GM12878 (cell line): Measurements from ENCODE around the gene ZNF124. TPM values are rescaled to one million over a fixed set of nuclear protein-coding genes. Genes with fewer than 3 reads are reported as not detected.

ENCODE experiments used
- ATAC-seq: fragments of 200-7000 bp; cut with Tn5 transposase; 3 replicates; pipeline ENCODE4 v1.9.1; 2020; ENCODE audit warnings: mild to moderate bottlenecking, moderate library complexity
- BruUV-seq: library from RNA; stranded (reverse); fragments of 400-500 nt; replicated peaks from 2 replicates; lab custom pipeline; 2021; lab: Mats Ljungman, UMichigan
- CTCF ChIA-PET: fragments of 300-600 bp; sonication (Branson Sonifier 250); formaldehyde crosslinking; extraction: SDS; loops from one replicate; lab custom pipeline; 2021; ENCODE audit warnings: inconsistent platforms; lab: Yijun Ruan, JAX
- POLR2A ChIA-PET: fragments of 350-600 bp; formaldehyde crosslinking; extraction: SDS; loops from one replicate; lab custom pipeline; 2021; ENCODE audit warnings: inconsistent platforms; lab: Charles Lee
- RAD21 ChIA-PET: fragments of 300-600 bp; sonication (Branson Sonifier 250); formaldehyde crosslinking; loops from one replicate; lab custom pipeline; 2023; ENCODE audit warnings: antibody characterized with exemption; ENCODE audit not compliant: unreplicated experiment; lab: Charles Lee
- SMC1A ChIA-PET: fragments of 300-600 bp; sonication (Branson Sonifier 250); formaldehyde crosslinking; loops from one replicate; lab custom pipeline; 2023; ENCODE audit not compliant: unreplicated experiment, uncharacterized antibody; lab: Charles Lee
- DNase-seq: peaks from one replicate; pipeline ENCODE4 v3.0.0-alpha.2; 2011; ENCODE audit warnings: low read depth, low spot score
- FAIRE-seq: peaks from 3 replicates; lab custom pipeline; 2011; peaks lifted over from hg19 to GRCh38; lab: Jason Lieb, UNC
- H2AFZ ChIP-seq: 2 replicates; pipeline ENCODE4 v1.6.0; 2011; ENCODE audit warnings: low read depth, low read length, control low read depth; ENCODE audit not compliant: control insufficient read depth
- H3K27ac ChIP-seq: 2 replicates; pipeline ENCODE4 v1.5.1; 2011; ENCODE audit warnings: control low read depth; ENCODE audit not compliant: control insufficient read depth, insufficient read depth
- H3K27me3 ChIP-seq, 2 experiments: replicated peaks in 1 of 2; 2 replicates each; pipeline versions ENCODE4 v1.6.0 to v1.6.1; 2011; ENCODE audit warnings: low read length in 1 of 2; ENCODE audit not compliant: control insufficient read depth in 2 of 2, insufficient read depth in 2 of 2
- H3K36me3 ChIP-seq, 2 experiments: 2 replicates each; pipeline ENCODE4 v1.5.1; 2011; ENCODE audit warnings: low read length in 1 of 2; ENCODE audit not compliant: control insufficient read depth in 2 of 2, insufficient read depth in 2 of 2
- H3K4me1 ChIP-seq: 2 replicates; pipeline ENCODE4 v1.6.1; 2011; ENCODE audit warnings: mild to moderate bottlenecking, low read length, moderate library complexity, mixed read lengths; ENCODE audit not compliant: control insufficient read depth, insufficient read depth
- H3K4me2 ChIP-seq: 2 replicates; pipeline ENCODE4 v1.6.0; 2011; ENCODE audit warnings: control low read depth; ENCODE audit not compliant: control insufficient read depth, insufficient read depth
- H3K4me3 ChIP-seq: fragments of 200-600 bp; sonication (generic); 2 replicates; pipeline ENCODE4 v1.5.1; 2016
- H3K79me2 ChIP-seq: 2 replicates; pipeline ENCODE4 v1.6.0; 2011; ENCODE audit warnings: low read length; ENCODE audit not compliant: control insufficient read depth, insufficient read depth
- H3K9ac ChIP-seq: 2 replicates; pipeline ENCODE4 v1.8.0; 2011; ENCODE audit warnings: low read length, control low read depth, mixed read lengths; ENCODE audit not compliant: control insufficient read depth, insufficient read depth
- H3K9me3 ChIP-seq: replicated peaks from 3 replicates; pipeline ENCODE4 v1.5.1; 2011; ENCODE audit warnings: mild to moderate bottlenecking, low read length; ENCODE audit not compliant: control insufficient read depth, insufficient read depth
- H4K20me1 ChIP-seq: 2 replicates; pipeline ENCODE4 v1.6.0; 2011; ENCODE audit not compliant: control insufficient read depth, insufficient read depth
- ASH2L ChIP-seq: fragments of 300-600, 200-600 bp; sonication (generic); IDR thresholded peaks from 2 replicates; pipeline ENCODE4 v1.6.1; 2017; ENCODE audit warnings: low read depth, mild to moderate bottlenecking, borderline replicate concordance
- BCL11A ChIP-seq: IDR thresholded peaks from 2 replicates; pipeline ENCODE4 v1.6.1; 2011; ENCODE audit warnings: low read depth, low read length
- GABPA ChIP-seq: IDR thresholded peaks from 2 replicates; pipeline ENCODE4 v1.6.1; 2014; ENCODE audit warnings: antibody characterized with exemption, low read depth, mild to moderate bottlenecking, inconsistent platforms
- MEF2B ChIP-seq: fragments of 450-650 bp; IDR thresholded peaks from 2 replicates; pipeline ENCODE4 v1.6.1; 2018; ENCODE audit warnings: mild to moderate bottlenecking, moderate library complexity; ENCODE audit not compliant: partially characterized antibody, poor library complexity, severe bottlenecking
- NFYB ChIP-seq: IDR thresholded peaks from 2 replicates; pipeline ENCODE4 v1.6.1; 2011; ENCODE audit warnings: low read depth, mild to moderate bottlenecking, low read length, improper control_type of control experiment, moderate library complexity; ENCODE audit not compliant: insufficient read depth
- NR2C1 ChIP-seq: fragments of 450-650 bp; IDR thresholded peaks from 2 replicates; pipeline ENCODE4 v1.6.1; 2017; ENCODE audit warnings: antibody characterized with exemption, mild to moderate bottlenecking, moderate library complexity
- POLR2A ChIP-seq: IDR thresholded peaks from 2 replicates; pipeline ENCODE4 v1.6.1; 2011; ENCODE audit warnings: low read depth, mild to moderate bottlenecking, low read length
- POLR2AphosphoS5 ChIP-seq: IDR thresholded peaks from 2 replicates; pipeline ENCODE4 v1.6.1; 2011; ENCODE audit warnings: mild to moderate bottlenecking, low read length, inconsistent platforms
- SRF ChIP-seq, 2 experiments: IDR thresholded peaks; 2 replicates each; pipeline ENCODE4 v1.6.1; 2011; ENCODE audit warnings: low read depth in 2 of 2, low read length in 2 of 2, mild to moderate bottlenecking in 1 of 2, moderate library complexity in 1 of 2
- TCF3 ChIP-seq: IDR thresholded peaks from 2 replicates; pipeline ENCODE4 v1.6.1; 2012; ENCODE audit warnings: low read depth, mild to moderate bottlenecking, low read length, borderline replicate concordance; ENCODE audit not compliant: insufficient read depth
- TCF7 ChIP-seq: IDR thresholded peaks from 2 replicates; pipeline ENCODE4 v1.6.1; 2014; ENCODE audit warnings: antibody characterized with exemption, borderline replicate concordance
- YBX1 ChIP-seq: fragments of 450-650 bp; IDR thresholded peaks from 2 replicates; pipeline ENCODE4 v1.6.1; 2016; ENCODE audit warnings: antibody characterized with exemption
- WGBS: methylation state at CpG from one replicate; pipeline ENCODE4 v1.1.6; 2016; ENCODE audit warnings: low lambda C conversion rate; ENCODE audit not compliant: insufficient replicate concordance, insufficient coverage; ENCODE audit errors: missing lambda C conversion rate; 5-methylcytosine and 5-hydroxymethylcytosine counted together
- in situ Hi-C: fragments of 300-500 bp; cut with MboI; formaldehyde crosslinking; loops from 9 replicates; pipeline ENCODE4 v1.14.3; 2018; ENCODE audit warnings: mixed read lengths
- intact Hi-C: fragments of 100-400 bp; cut with micrococcal nuclease; formaldehyde crosslinking; loops from one replicate; pipeline ENCODE4 v1.14.2; 2022; ENCODE audit not compliant: unreplicated experiment
- polyA plus RNA-seq, 11 experiments: library from polyadenylated mRNA; depleted of rRNA in 4 of 11; unstranded in 6 of 11; stranded (reverse) in 5 of 11; fragments of >200 nt; fragmentation: Nextera tagmentation in 4 of 11; fragmentation: Illumina TruSeq in 1 of 11; extraction: Ambion mirVana in 4 of 11; extraction: Trizol in 1 of 11; gene quantifications; 1 replicate in 1 of 11; 2 replicates in 10 of 11; pipeline versions ENCODE4 v1.2.1 to v1.2.3, GENCODE V29; 2011 to 2016; ENCODE audit warnings: inconsistent platforms in 2 of 11, missing spikeins in 2 of 11, low read depth in 1 of 11
- total RNA-seq, 4 experiments: library from RNA; depleted of rRNA in 3 of 4; stranded (reverse); fragments of >200 nt in 3 of 4; fragmentation: Illumina TruSeq in 1 of 4; extraction: Trizol in 1 of 4; gene quantifications; 2 replicates each; pipeline versions ENCODE4 v1.2.1 to v1.2.3, GENCODE V29; 2013 to 2021
- TF ChIP-seq, protein P1 (sequence below): fragments of 450-650 bp; IDR thresholded peaks from 2 replicates; pipeline ENCODE4 v1.6.1; 2016; ENCODE audit warnings: mild to moderate bottlenecking
- TF ChIP-seq, protein P2 (sequence below): fragments of 450-650 bp; IDR thresholded peaks from 2 replicates; pipeline ENCODE4 v1.6.1; 2017; ENCODE audit warnings: mild to moderate bottlenecking

ZNF124 gene
- total and polyA plus RNA-seq, 10 of the 15 experiments (the other 5 are each of a cell fraction or from before 2014, with no cell fraction given): 6.8 to 37.5 (median 12.5) TPM

DNA sequence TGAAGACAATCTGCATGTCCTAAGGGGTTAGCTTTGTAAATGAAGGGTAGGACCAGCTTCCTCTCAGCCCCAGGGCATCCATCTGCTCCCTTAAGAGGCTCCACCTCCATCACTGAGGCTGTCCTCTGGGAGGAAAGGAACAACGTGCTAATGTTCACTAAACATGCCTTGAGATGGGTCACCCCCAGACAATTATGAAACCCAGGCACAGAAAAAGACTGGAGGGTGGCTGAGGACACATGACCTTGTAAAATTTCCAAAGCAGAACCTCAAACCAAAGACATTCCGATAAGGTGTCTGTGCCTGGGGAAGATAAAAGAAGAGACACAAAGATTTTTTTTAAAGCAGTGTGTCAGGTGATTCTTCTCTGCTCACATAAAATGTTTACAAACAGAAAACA, 37.6 kb upstream of the ZNF124 start:
- Histone ChIP-seq H3K27ac (no peak overlapping the region), H4K20me1 (no peaks in the 10 kb centered on the region), H3K4me3 (peak overlapping the region; percentile 66), H3K9ac (no peak overlapping the region), H3K27me3 (no peaks in the 10 kb centered on the region), H3K9me3 (peaks cover 7% of the 10 kb centered on the region; the same call in 2 of the 3 replicates), H3K4me2 (peak overlapping the region; percentile 88), H2AFZ (no peak overlapping the region), H3K79me2 (peaks cover 42% of the 10 kb centered on the region), H3K4me1 (peaks cover 21% of the 10 kb centered on the region), H3K36me3 (no peaks in the 10 kb centered on the region)
- intact Hi-C loops: no loop called here
- DNase-seq (no peak), ATAC-seq (no peak), FAIRE-seq (no peak)
- TSS peak; percentile 58 for BruUV-seq
- in situ Hi-C loops: no loop called here
- TF ChIP-seq MEF2B (no peak), POLR2AphosphoS5 (0 out of 2 replicates have a peak, but pooled peaks have one; percentile 35), NR2C1 (no peak), POLR2A (0 out of 2 replicates have a peak, but pooled peaks have one; percentile 11)
- POLR2A ChIA-PET: interaction anchor here (1.4 kb wide), 1 partner anchor 12 kb away, joined by 5 read pairs; no protein-coding TSS in a partner anchor
- 28% methylated on average over 2 of the region's 2 CpGs for WGBS
- CTCF ChIA-PET: interaction anchor here (1.0 kb wide), 1 partner anchor 180 kb away, joined by 6 read pairs; no protein-coding TSS in a partner anchor
- SMC1A ChIA-PET: interaction anchor here (0.7 to 1.5 kb wide), 5 partner anchors 9 to 163 kb away, joined by 3 to 4 read pairs (median 4); no protein-coding TSS in a partner anchor
- RAD21 ChIA-PET: interaction anchor here (1.5 kb wide), 1 partner anchor 181 kb away, joined by 7 read pairs; no protein-coding TSS in a partner anchor

DNA sequence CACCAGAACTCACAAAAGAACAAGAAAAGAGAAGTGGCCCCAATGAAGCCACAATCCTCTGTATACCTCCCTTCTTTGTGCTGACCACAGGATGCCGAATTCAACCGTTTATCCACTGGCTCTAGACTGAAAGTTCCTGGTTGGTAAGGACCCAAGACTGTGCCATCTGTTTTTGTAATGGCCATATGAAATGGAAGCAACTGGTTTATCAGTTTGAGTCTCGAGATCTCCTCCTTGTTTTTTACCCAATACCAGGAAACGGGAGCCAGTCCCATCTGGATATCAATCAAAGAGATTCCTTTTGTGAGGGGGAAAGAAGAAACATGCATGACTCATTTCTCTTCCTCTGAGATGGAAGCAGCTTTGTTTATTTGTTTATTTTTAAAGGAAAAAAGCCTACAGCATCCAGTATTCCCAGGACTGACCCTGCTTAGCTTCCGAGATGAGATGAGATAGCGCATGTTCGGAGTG, 32.4 kb upstream of the ZNF124 start:
- Histone ChIP-seq H2AFZ (no peak overlapping the region), H3K4me2 (no peak overlapping the region), H3K27me3 (no peaks in the 10 kb centered on the region), H3K9me3 (peaks cover 24% of the 10 kb centered on the region; the same call in 2 of the 3 replicates), H3K4me3 (no peak overlapping the region), H4K20me1 (no peaks in the 10 kb centered on the region), H3K4me1 (no peaks in the 10 kb centered on the region), H3K9ac (no peak overlapping the region), H3K27ac (no peak overlapping the region), H3K36me3 (peaks cover under 1% of the 10 kb centered on the region in 2 experiments; a peak in 2 of 4 replicates), H3K79me2 (peaks cover 31% of the 10 kb centered on the region)
- WGBS: 85% methylated on average over 7 of the region's 7 CpGs
- SMC1A ChIA-PET: interaction anchor here (1.2 kb wide), 1 partner anchor 18 kb away, joined by 3 read pairs; no protein-coding TSS in a partner anchor
- ATAC-seq (no peak), FAIRE-seq (no peak), DNase-seq (no peak)
- POLR2A ChIA-PET: interaction anchor here (0.6 kb wide), 1 partner anchor 125 kb away, joined by 3 read pairs; the partner anchor contains the start of gene ZNF670
- RAD21 ChIA-PET: no interaction called here
- CTCF ChIA-PET: interaction anchor here (0.9 kb wide), 1 partner anchor 12 kb away, joined by 5 read pairs; no protein-coding TSS in a partner anchor
- intact Hi-C loops: no loop called here
- in situ Hi-C loops: no loop called here
- no TSS peak for BruUV-seq
- TF ChIP-seq TCF3 (no peak), YBX1 (no peak), SRF (IDR thresholded peaks at IDR 0.05; ENCODE audit: low read depth in 2 of 2, low read length in 2 of 2) (no peak), GABPA (no peak), TCF7 (no peak), NFYB (no peak), BCL11A (no peak), ASH2L (no peak)
- TF ChIP-seq, protein P1, sequence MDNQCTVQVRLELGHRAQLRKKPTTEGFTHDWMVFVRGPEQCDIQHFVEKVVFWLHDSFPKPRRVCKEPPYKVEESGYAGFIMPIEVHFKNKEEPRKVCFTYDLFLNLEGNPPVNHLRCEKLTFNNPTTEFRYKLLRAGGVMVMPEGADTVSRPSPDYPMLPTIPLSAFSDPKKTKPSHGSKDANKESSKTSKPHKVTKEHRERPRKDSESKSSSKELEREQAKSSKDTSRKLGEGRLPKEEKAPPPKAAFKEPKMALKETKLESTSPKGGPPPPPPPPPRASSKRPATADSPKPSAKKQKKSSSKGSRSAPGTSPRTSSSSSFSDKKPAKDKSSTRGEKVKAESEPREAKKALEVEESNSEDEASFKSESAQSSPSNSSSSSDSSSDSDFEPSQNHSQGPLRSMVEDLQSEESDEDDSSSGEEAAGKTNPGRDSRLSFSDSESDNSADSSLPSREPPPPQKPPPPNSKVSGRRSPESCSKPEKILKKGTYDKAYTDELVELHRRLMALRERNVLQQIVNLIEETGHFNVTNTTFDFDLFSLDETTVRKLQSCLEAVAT: no peak
- TF ChIP-seq, protein P2, sequence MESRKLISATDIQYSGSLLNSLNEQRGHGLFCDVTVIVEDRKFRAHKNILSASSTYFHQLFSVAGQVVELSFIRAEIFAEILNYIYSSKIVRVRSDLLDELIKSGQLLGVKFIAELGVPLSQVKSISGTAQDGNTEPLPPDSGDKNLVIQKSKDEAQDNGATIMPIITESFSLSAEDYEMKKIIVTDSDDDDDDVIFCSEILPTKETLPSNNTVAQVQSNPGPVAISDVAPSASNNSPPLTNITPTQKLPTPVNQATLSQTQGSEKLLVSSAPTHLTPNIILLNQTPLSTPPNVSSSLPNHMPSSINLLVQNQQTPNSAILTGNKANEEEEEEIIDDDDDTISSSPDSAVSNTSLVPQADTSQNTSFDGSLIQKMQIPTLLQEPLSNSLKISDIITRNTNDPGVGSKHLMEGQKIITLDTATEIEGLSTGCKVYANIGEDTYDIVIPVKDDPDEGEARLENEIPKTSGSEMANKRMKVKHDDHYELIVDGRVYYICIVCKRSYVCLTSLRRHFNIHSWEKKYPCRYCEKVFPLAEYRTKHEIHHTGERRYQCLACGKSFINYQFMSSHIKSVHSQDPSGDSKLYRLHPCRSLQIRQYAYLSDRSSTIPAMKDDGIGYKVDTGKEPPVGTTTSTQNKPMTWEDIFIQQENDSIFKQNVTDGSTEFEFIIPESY: no peak
